GM18502 (cell line): ENCODE data around the gene ZC3HAV1L.
"Not testable (repeated sequence)": the region's sequence is repeated elsewhere in the genome, so short reads cannot be mapped to it uniquely, and the experiment has no call there.

ENCODE experiments used
- ATAC-seq: cut with Tn5 transposase; IDR thresholded peaks from one replicate; pipeline ENCODE4 v1.9.1; 2021; ENCODE audit warnings: mild to moderate bottlenecking; ENCODE audit not compliant: unreplicated experiment, poor library complexity

ZC3HAV1L gene

GRCh38 chr7:139025861-139026260 lies 10.0 kb downstream of the ZC3HAV1L start:
- ATAC-seq: not testable (repeated sequence)

GRCh38 chr7:139023076-139023475 lies 12.8 kb downstream of the ZC3HAV1L start:
- no peak for ATAC-seq

- ATAC-seq: no peak
These were observed 13.6 kb downstream of the ZC3HAV1L start for GRCh38 chr7:139022286-139022685.

GRCh38 chr7:139018910-139019309 lies 16.9 kb downstream of the ZC3HAV1L start:
- no peak for ATAC-seq

GRCh38 chr7:139016931-139017511 lies 18.8 kb downstream of the ZC3HAV1L start:
- peak; percentile 95 for ATAC-seq

GRCh38 chr7:139011373-139011772 lies 24.5 kb downstream of the ZC3HAV1L start:
- no peak for ATAC-seq

- no peak for ATAC-seq
These were observed 31.3 kb downstream of the ZC3HAV1L start for GRCh38 chr7:139004321-139005090.

GRCh38 chr7:138999414-138999813 lies 36.4 kb downstream of the ZC3HAV1L start:
- no peak for ATAC-seq

- ATAC-seq: no peak
These were observed 43.8 kb downstream of the ZC3HAV1L start for GRCh38 chr7:138992052-138992531.

GRCh38 chr7:138987686-138988085 lies 48.2 kb downstream of the ZC3HAV1L start:
- ATAC-seq: no peak

GRCh38 chr7:138982204-138982623 lies 53.6 kb downstream of the ZC3HAV1L start:
- ATAC-seq: no peak

- ATAC-seq: peak; percentile 92
These were observed 54.3 kb downstream of the ZC3HAV1L start, which contains the start of gene KIAA1549 for GRCh38 chr7:138981332-138982203. Gene KIAA1549 (minus strand): TSS chr7:138981389. CDS start chr7:138981269, 120 bp downstream.

- peak; percentile 45 for ATAC-seq
These were observed 55.1 kb downstream of the ZC3HAV1L start for GRCh38 chr7:138980563-138981291.

GRCh38 chr7:138979988-138980562 lies 55.8 kb downstream of the ZC3HAV1L start:
- no peak for ATAC-seq

- ATAC-seq: peak; percentile 31
These were observed 56.4 kb downstream of the ZC3HAV1L start for GRCh38 chr7:138979226-138979979.

- no peak for ATAC-seq
These were observed 57.2 kb downstream of the ZC3HAV1L start for GRCh38 chr7:138978541-138979184.

GRCh38 chr7:138976161-138976560 lies 59.7 kb downstream of the ZC3HAV1L start:
- ATAC-seq: not testable (repeated sequence)
